H1 (cell line): Measurements from ENCODE around the gene ADGRG7. TPM values are rescaled to one million over a fixed set of nuclear protein-coding genes. Genes with fewer than 3 reads are reported as not detected.

Experiments used
- ASH2L ChIP-seq: fragments of 200-600, 300-600 bp; sonication (generic); IDR thresholded peaks from one replicate; pipeline ENCODE4 v1.7.1; 2017; ENCODE audit warnings: low read length
- ATF2 ChIP-seq: IDR thresholded peaks from 2 replicates; pipeline ENCODE4 v1.6.1; 2012; ENCODE audit warnings: low read length, inconsistent platforms
- BACH1 ChIP-seq: IDR thresholded peaks from 2 replicates; pipeline ENCODE4 v1.6.1; 2012; ENCODE audit warnings: low read length, improper control_type of control experiment
- CBX5 ChIP-seq: fragments of 300-800, 300-1000 bp; sonication (generic); IDR thresholded peaks from 2 replicates; pipeline ENCODE4 v1.7.1; 2016; ENCODE audit warnings: antibody characterized with exemption, low read length, low read depth
- CEBPB ChIP-seq: IDR thresholded peaks from 2 replicates; pipeline ENCODE4 v1.6.1; 2012; ENCODE audit warnings: low read depth, low read length
- E2F6 ChIP-seq: IDR thresholded peaks from 2 replicates; pipeline ENCODE4 v1.6.1; 2012; ENCODE audit warnings: inconsistent platforms
- EP300 ChIP-seq, 2 experiments: IDR thresholded peaks; 1 replicate in 1 of 2; 2 replicates in 1 of 2; pipeline ENCODE4 v1.6.1; 2011 to 2012; ENCODE audit warnings: low read depth in 2 of 2, low read length in 2 of 2, mild to moderate bottlenecking in 2 of 2, borderline replicate concordance in 1 of 2, inconsistent platforms in 1 of 2, moderate library complexity in 1 of 2
- HDAC6 ChIP-seq: IDR thresholded peaks from one replicate; pipeline ENCODE4 v1.7.1; 2012; ENCODE audit warnings: low read depth, mild to moderate bottlenecking, inconsistent platforms, low read length, moderate library complexity
- JUN ChIP-seq: IDR thresholded peaks from 2 replicates; pipeline ENCODE4 v1.6.1; 2011; ENCODE audit warnings: low read depth, mild to moderate bottlenecking, improper control_type of control experiment, low read length
- KDM5A ChIP-seq: fragments of 200-600 bp; IDR thresholded peaks from 2 replicates; pipeline ENCODE4 v1.7.1; 2012; ENCODE audit warnings: mild to moderate bottlenecking, low read length, inconsistent platforms, mixed read lengths
- MAX ChIP-seq: IDR thresholded peaks from 2 replicates; pipeline ENCODE4 v1.6.1; 2012; ENCODE audit warnings: inconsistent platforms
- PHF8 ChIP-seq: fragments of 200-600 bp; sonication (generic); conservative IDR thresholded peaks from 2 replicates; pipeline ENCODE4 v1.7.1; 2012; ENCODE audit warnings: low read depth, mild to moderate bottlenecking, inconsistent platforms, low read length, moderate library complexity
- POLR2A ChIP-seq, 2 experiments: IDR thresholded peaks; 1 replicate in 1 of 2; 2 replicates in 1 of 2; pipeline ENCODE4 v1.6.1; 2011; ENCODE audit warnings: low read depth in 2 of 2, low read length in 2 of 2, mild to moderate bottlenecking in 2 of 2; ENCODE audit errors: control extremely low read depth in 1 of 2
- POU5F1 ChIP-seq: IDR thresholded peaks from 2 replicates; pipeline ENCODE4 v1.6.1; 2011; ENCODE audit warnings: low read depth, mild to moderate bottlenecking, low read length, moderate library complexity
- RBBP5 ChIP-seq: IDR thresholded peaks from 2 replicates; pipeline ENCODE4 v1.7.1; 2012; ENCODE audit warnings: low read depth, mild to moderate bottlenecking, inconsistent platforms, low read length, moderate library complexity, borderline replicate concordance
- RNF2 ChIP-seq: fragments of 200-900, 300-1000 bp; sonication (generic); IDR thresholded peaks from 2 replicates; pipeline ENCODE4 v1.7.1; 2016; ENCODE audit warnings: borderline replicate concordance, low read depth, mild to moderate bottlenecking, antibody characterized with exemption, low read length; ENCODE audit not compliant: poor library complexity, severe bottlenecking; ENCODE audit errors: missing control alignments
- SAP30 ChIP-seq: fragments of 300-600 bp; sonication (generic); IDR thresholded peaks from 2 replicates; pipeline ENCODE4 v1.7.1; 2012; ENCODE audit warnings: low read length, moderate library complexity, mild to moderate bottlenecking, inconsistent platforms; ENCODE audit not compliant: insufficient read depth, insufficient replicate concordance
- SP4 ChIP-seq: IDR thresholded peaks from 2 replicates; pipeline ENCODE4 v1.6.1; 2012; ENCODE audit warnings: low read length, inconsistent platforms
- TAF1 ChIP-seq: IDR thresholded peaks from 2 replicates; pipeline ENCODE4 v1.6.1; 2011; ENCODE audit warnings: mild to moderate bottlenecking, low read depth, low read length
- TCF12 ChIP-seq: IDR thresholded peaks from 2 replicates; pipeline ENCODE4 v1.6.1; 2011; ENCODE audit warnings: low read depth, mild to moderate bottlenecking, low read length
- polyA plus RNA-seq, 7 experiments: library from polyadenylated mRNA; depleted of rRNA in 3 of 7; stranded (reverse) in 5 of 7; unstranded in 2 of 7; fragments of >200 nt in 5 of 7; fragments of 200-250 nt in 2 of 7; gene quantifications; 1 replicate in 5 of 7; 2 replicates in 1 of 7; 4 replicates in 1 of 7; pipeline versions ENCODE4 v1.2.1 to v1.2.3, GENCODE V29; 2011 to 2013; ENCODE audit warnings: missing spikeins in 2 of 7, mixed read lengths in 2 of 7
- total RNA-seq: library from RNA; stranded (reverse); fragmentation: NEBNext Ultra II Directional; extraction: Animal tissue kit (Norgen Biotek cat#: 25700); gene quantifications from 2 replicates; pipeline ENCODE4 v1.2.1, GENCODE V29; 2021

The ADGRG7 gene
- total and polyA plus RNA-seq, 2 of the 8 experiments (the other 6 are each of a cell fraction or from before 2014, with no cell fraction given): not detected

GRCh38 chr3:100708989-100709841 lies 99.8 kb downstream of the ADGRG7 start, which contains the start of gene TFG (continued):
- TF ChIP-seq ATF2: no peak
- no peak for TF ChIP-seq TCF12
- peak; percentile 88 for TF ChIP-seq ASH2L
- no peak for TF ChIP-seq CBX5
- TF ChIP-seq RBBP5: peak; percentile 78; the same call in 1 of the 2 replicates
- TF ChIP-seq CEBPB: no peak
- peak; percentile 83 for TF ChIP-seq MAX
- TF ChIP-seq POLR2A (IDR thresholded peaks at IDR 0.05; ENCODE audit: control extremely low read depth in 1 of 2, low read depth in 2 of 2, low read length in 2 of 2): peak; percentile 79 to 92
- TF ChIP-seq TAF1: peak; percentile 75
- no peak for TF ChIP-seq JUN
- TF ChIP-seq EP300 (IDR thresholded peaks at IDR 0.05; ENCODE audit: borderline replicate concordance in 1 of 2, low read depth in 2 of 2, low read length in 2 of 2): no peak
- TF ChIP-seq KDM5A: no peak
- TF ChIP-seq RNF2: no peak
- peak; percentile 95 for TF ChIP-seq PHF8
- peak; percentile 78 for TF ChIP-seq E2F6
- TF ChIP-seq HDAC6: no peak
- no peak for TF ChIP-seq BACH1
- TF ChIP-seq SP4: peak; percentile 40; the same call in 1 of the 2 replicates
- no peak for TF ChIP-seq POU5F1
- TF ChIP-seq SAP30: no peak
